Activated CD4-positive, alpha-beta T cell treated with anti-CD3 and anti-CD28 coated beads for 36 hours (primary cell): ENCODE results near the gene RORB. TPM values are rescaled to one million over a fixed set of nuclear protein-coding genes. Genes with fewer than 3 reads are reported as not detected.
A peak's percentile ranks its signal among the peaks of the same experiment; 100 is the strongest.

Experiments used
- ATAC-seq: fragments of 200-7000 bp; cut with Tn5 transposase; one replicate; pipeline ENCODE4 v1.10.0; 2021; ENCODE audit warnings: mild to moderate bottlenecking, moderate library complexity
- CTCF ChIA-PET: fragments of 350-600 bp; sonication (Branson Sonifier 250); formaldehyde crosslinking; loops from one replicate; lab custom pipeline; 2021; ENCODE audit warnings: antibody characterized with exemption; lab: Charles Lee
- POLR2A ChIA-PET: fragments of 350-600 bp; sonication (Branson Sonifier 250); formaldehyde crosslinking; loops from one replicate; lab custom pipeline; 2021; ENCODE audit warnings: antibody characterized with exemption, inconsistent platforms; lab: Charles Lee
- DNase-seq: peaks from one replicate; pipeline ENCODE4 v3.0.0-alpha.2; 2020
- H3K27ac Mint-ChIP-seq: one replicate; pipeline ENCODE4 v1.8.0; 2021; ENCODE audit warnings: mixed read lengths
- H3K27me3 Mint-ChIP-seq: one replicate; pipeline ENCODE4 v1.8.0; 2021; ENCODE audit warnings: mixed read lengths
- H3K36me3 Mint-ChIP-seq: one replicate; pipeline ENCODE4 v1.8.0; 2021; ENCODE audit warnings: low read depth, mixed read lengths
- H3K4me1 Mint-ChIP-seq: one replicate; pipeline ENCODE4 v1.8.0; 2021; ENCODE audit warnings: mixed read lengths
- H3K4me3 Mint-ChIP-seq: one replicate; pipeline ENCODE4 v1.8.0; 2021; ENCODE audit warnings: mild to moderate bottlenecking, moderate library complexity, mixed read lengths
- H3K9me3 Mint-ChIP-seq: one replicate; pipeline ENCODE4 v1.8.0; 2021; ENCODE audit warnings: low read depth, mixed read lengths
- intact Hi-C, 2 experiments: fragments of 100-400 bp; cut with DNase I in 1 of 2; cut with micrococcal nuclease in 1 of 2; formaldehyde crosslinking; loops; one replicate each; pipeline versions ENCODE4 v1.14.2 to v1.15.1; 2022 to 2024; cut with DNase I, micrococcal nuclease
- total RNA-seq, 2 experiments: library from RNA; stranded (reverse); gene quantifications; one replicate each; pipeline ENCODE4 v1.2.3, GENCODE V29; 2021

Gene RORB
- total RNA-seq, 2 experiments from 2014 or later = 0.05 TPM; not detected in 1

GRCh38 chr9:74554751-74555419 lies 57.8 kb downstream of the RORB start:
- ATAC-seq (no peak), DNase-seq (no peak)
- Mint-ChIP-seq H3K27me3 (peaks cover 3% of the 10 kb centered on the region), H3K27ac (no peak overlapping the region), H3K4me1 (peaks cover 3% of the 10 kb centered on the region), H3K9me3 (no peaks in the 10 kb centered on the region), H3K36me3 (no peaks in the 10 kb centered on the region), H3K4me3 (no peak overlapping the region)
- ChIA-PET POLR2A (no interaction called here), CTCF (interaction anchor here (0.5 kb wide), 1 partner anchor 600 kb away, joined by 3 read pairs; no protein-coding TSS in a partner anchor)
- intact Hi-C loops = no loop called here

- ATAC-seq = no peak
Observed at GRCh38 chr9:74555565-74555964, 58.4 kb downstream of the RORB start.

GRCh38 chr9:74556685-74557084 lies 59.5 kb downstream of the RORB start:
- Mint-ChIP-seq H3K4me1 (peaks cover 3% of the 10 kb centered on the region), H3K27me3 (peaks cover 3% of the 10 kb centered on the region), H3K27ac (no peak overlapping the region), H3K4me3 (no peak overlapping the region), H3K9me3 (no peaks in the 10 kb centered on the region), H3K36me3 (no peaks in the 10 kb centered on the region)
- POLR2A ChIA-PET = no interaction called here
- CTCF ChIA-PET = interaction anchor here (1.3 kb wide), 1 partner anchor 8 kb away, joined by 4 read pairs; no protein-coding TSS in a partner anchor
- ATAC-seq (peak; percentile 80), DNase-seq (peak; percentile 16)
- intact Hi-C loops = no loop called here

More at GRCh38 chr9:74555565-74555964, 58.4 kb downstream of the RORB start:
- H3K4me1 Mint-ChIP-seq = peaks cover 3% of the 10 kb centered on the region
- intact Hi-C loops = no loop called here
- H3K27ac Mint-ChIP-seq = no peak overlapping the region
- no peak overlapping the region for H3K4me3 Mint-ChIP-seq
- peaks cover 3% of the 10 kb centered on the region for H3K27me3 Mint-ChIP-seq
- no peaks in the 10 kb centered on the region for H3K36me3 Mint-ChIP-seq
- DNase-seq = no peak
- POLR2A ChIA-PET = no interaction called here
- no peaks in the 10 kb centered on the region for H3K9me3 Mint-ChIP-seq
- CTCF ChIA-PET = interaction anchor here (0.5 kb wide), 1 partner anchor 600 kb away, joined by 3 read pairs; no protein-coding TSS in a partner anchor

GRCh38 chr9:74557571-74557970 lies 60.4 kb downstream of the RORB start:
- Mint-ChIP-seq H3K9me3 (no peaks in the 10 kb centered on the region), H3K4me3 (no peak overlapping the region), H3K36me3 (no peaks in the 10 kb centered on the region), H3K27me3 (peaks cover 3% of the 10 kb centered on the region), H3K4me1 (peaks cover 3% of the 10 kb centered on the region), H3K27ac (no peak overlapping the region)
- ChIA-PET POLR2A (no interaction called here), CTCF (interaction anchor here (1.3 kb wide), 1 partner anchor 9 kb away, joined by 4 read pairs; no protein-coding TSS in a partner anchor)
- intact Hi-C loops = no loop called here
- no peak for ATAC-seq
- no peak for DNase-seq

- intact Hi-C loops = no loop called here
- Mint-ChIP-seq H3K9me3 (no peaks in the 10 kb centered on the region), H3K4me3 (no peak overlapping the region), H3K27ac (no peak overlapping the region), H3K4me1 (no peaks in the 10 kb centered on the region), H3K36me3 (no peaks in the 10 kb centered on the region), H3K27me3 (peaks cover 5% of the 10 kb centered on the region)
- DNase-seq = no peak
- ChIA-PET POLR2A (no interaction called here), CTCF (interaction anchor here (0.7 kb wide), 1 partner anchor 1363 kb away, joined by 3 read pairs; no protein-coding TSS in a partner anchor)
- ATAC-seq = no peak
Observed at GRCh38 chr9:74562611-74563010, 65.5 kb downstream of the RORB start.

GRCh38 chr9:74570879-74571512 lies 73.9 kb downstream of the RORB start:
- intact Hi-C loops = loop anchor here (2.0 to 5.0 kb wide), 3 partner anchors 886 to 1370 kb away; no protein-coding TSS in a partner anchor
- CTCF ChIA-PET = interaction anchor here (1.1 kb wide), 1 partner anchor 1370 kb away, joined by 3 read pairs; no protein-coding TSS in a partner anchor
- Mint-ChIP-seq H3K27me3 (no peaks in the 10 kb centered on the region), H3K9me3 (no peaks in the 10 kb centered on the region), H3K36me3 (no peaks in the 10 kb centered on the region), H3K4me1 (no peaks in the 10 kb centered on the region), H3K4me3 (no peak overlapping the region), H3K27ac (no peak overlapping the region)
- ATAC-seq (no peak), DNase-seq (peak; percentile 33)
- POLR2A ChIA-PET = no interaction called here

GRCh38 chr9:74573640-74574191 lies 76.6 kb downstream of the RORB start:
- Mint-ChIP-seq H3K4me3 (no peak overlapping the region), H3K4me1 (no peaks in the 10 kb centered on the region), H3K9me3 (no peaks in the 10 kb centered on the region), H3K36me3 (no peaks in the 10 kb centered on the region), H3K27ac (no peak overlapping the region), H3K27me3 (no peaks in the 10 kb centered on the region)
- ATAC-seq = no peak
- no peak for DNase-seq
- ChIA-PET POLR2A (interaction anchor here (0.8 kb wide), 1 partner anchor 158 kb away, joined by 4 read pairs; no protein-coding TSS in a partner anchor), CTCF (no interaction called here)
- intact Hi-C loops = loop anchor here in 1 of 2 experiments (5.0 kb wide), 1 partner anchor 891 kb away; no protein-coding TSS in a partner anchor

GRCh38 chr9:74576176-74576575 lies 79.0 kb downstream of the RORB start:
- Mint-ChIP-seq H3K27me3 (no peaks in the 10 kb centered on the region), H3K9me3 (no peaks in the 10 kb centered on the region), H3K4me3 (no peak overlapping the region), H3K4me1 (no peaks in the 10 kb centered on the region), H3K27ac (no peak overlapping the region), H3K36me3 (no peaks in the 10 kb centered on the region)
- ATAC-seq = no peak
- ChIA-PET CTCF (no interaction called here), POLR2A (no interaction called here)
- intact Hi-C loops = no loop called here
- no peak for DNase-seq

- ATAC-seq = no peak
- Mint-ChIP-seq H3K4me3 (no peak overlapping the region), H3K9me3 (no peaks in the 10 kb centered on the region), H3K27ac (no peak overlapping the region), H3K4me1 (no peaks in the 10 kb centered on the region), H3K36me3 (no peaks in the 10 kb centered on the region), H3K27me3 (no peaks in the 10 kb centered on the region)
- no peak for DNase-seq
- CTCF ChIA-PET = no interaction called here
- intact Hi-C loops = no loop called here
- POLR2A ChIA-PET = no interaction called here
Observed at GRCh38 chr9:74577956-74578355, 80.8 kb downstream of the RORB start.

- CTCF ChIA-PET = no interaction called here
- POLR2A ChIA-PET = no interaction called here
- DNase-seq = no peak
- peaks cover 13% of the 10 kb centered on the region for H3K27me3 Mint-ChIP-seq
- H3K9me3 Mint-ChIP-seq = no peaks in the 10 kb centered on the region
- H3K27ac Mint-ChIP-seq = no peak overlapping the region
- ATAC-seq = no peak
- no peaks in the 10 kb centered on the region for H3K36me3 Mint-ChIP-seq
- intact Hi-C loops = no loop called here
- no peak overlapping the region for H3K4me3 Mint-ChIP-seq
- no peaks in the 10 kb centered on the region for H3K4me1 Mint-ChIP-seq
Observed at GRCh38 chr9:74589576-74589975, 92.4 kb downstream of the RORB start.

- ChIA-PET POLR2A (no interaction called here), CTCF (no interaction called here)
- Mint-ChIP-seq H3K27me3 (peaks cover 13% of the 10 kb centered on the region), H3K27ac (no peak overlapping the region), H3K9me3 (no peaks in the 10 kb centered on the region), H3K36me3 (no peaks in the 10 kb centered on the region), H3K4me3 (no peak overlapping the region), H3K4me1 (no peaks in the 10 kb centered on the region)
- ATAC-seq (no peak), DNase-seq (no peak)
- intact Hi-C loops = no loop called here
Observed at GRCh38 chr9:74595286-74595685, 98.2 kb downstream of the RORB start.
